K562 (cell line): ENCODE results near the gene COQ2. TPM values are rescaled to one million over a fixed set of nuclear protein-coding genes. Genes with fewer than 3 reads are reported as not detected.

ENCODE experiments used
- ETV1 ChIP-seq: fragments of 450-650 bp; conservative IDR thresholded peaks from 2 replicates; pipeline ENCODE4 v1.6.1; 2016; ENCODE audit warnings: missing genetic modification characterization, control low read depth, low read depth, missing compliant biosample characterization
- polyA plus RNA-seq, 8 experiments: library from polyadenylated mRNA; depleted of rRNA in 4 of 8; stranded (reverse) in 5 of 8; unstranded in 3 of 8; fragments of >200 nt; fragmentation: Nextera tagmentation in 2 of 8; fragmentation: Illumina TruSeq in 1 of 8; extraction: Ambion mirVana in 2 of 8; extraction: Trizol in 1 of 8; gene quantifications; 2 replicates each; pipeline versions ENCODE4 v1.2.1 to v1.2.3, GENCODE V29; 2011 to 2014; ENCODE audit warnings: inconsistent platforms in 1 of 8, missing spikeins in 1 of 8
- total RNA-seq, 7 experiments: library from RNA; depleted of rRNA in 6 of 7; stranded (reverse); fragments of >200 nt in 6 of 7; fragmentation: Illumina TruSeq in 2 of 7; extraction: Trizol in 2 of 7; gene quantifications; 2 replicates each; pipeline versions ENCODE4 v1.2.1 to v1.2.3, GENCODE V29; 2011 to 2021; ENCODE audit warnings: low replicate concordance in 1 of 7
- TF ChIP-seq, protein P1 (sequence below): fragments of 450-650 bp; IDR thresholded peaks from 2 replicates; pipeline ENCODE4 v1.6.1; 2016; ENCODE audit warnings: mild to moderate bottlenecking, moderate library complexity

The COQ2 gene
- total and polyA plus RNA-seq, 9 of the 15 experiments (the other 6 are each of a cell fraction or from before 2014, with no cell fraction given) = 1.9 to 13.5 (median 11.8) TPM

DNA sequence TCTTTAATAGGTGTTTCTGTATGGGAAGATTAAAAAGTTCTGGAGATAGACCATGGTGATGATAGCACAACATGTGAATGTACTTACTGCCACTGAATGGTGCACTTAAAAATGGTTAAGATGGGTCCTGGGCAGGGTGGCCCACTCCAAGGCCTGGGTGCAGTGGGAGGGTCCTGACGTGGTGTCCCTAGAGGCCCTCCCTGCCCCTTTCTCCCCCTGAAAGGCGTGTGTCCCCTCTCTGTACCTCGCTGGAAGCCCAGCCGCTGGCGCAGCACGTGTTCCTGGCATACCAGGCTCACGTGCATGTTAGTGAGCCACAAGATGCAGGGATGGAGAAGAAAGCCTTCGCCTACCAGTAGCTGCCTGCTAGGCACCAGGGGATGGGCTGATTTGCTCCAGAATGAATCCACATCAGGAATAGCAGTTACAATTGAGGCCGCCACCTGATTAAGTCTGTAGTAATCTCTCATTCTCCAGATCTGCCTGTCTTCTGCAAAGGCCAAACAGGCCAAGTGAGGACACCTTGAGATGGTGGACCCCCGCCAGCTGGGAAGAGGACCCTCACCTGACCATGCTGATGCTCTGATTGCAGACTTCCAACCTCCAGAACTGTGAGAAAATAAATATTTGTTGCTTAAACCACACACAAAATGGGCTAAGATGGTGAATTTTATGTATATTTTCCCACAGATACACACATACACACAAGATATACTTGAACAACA lies 67.5 kb downstream of the COQ2 start (continued):
- TF ChIP-seq, protein P1, sequence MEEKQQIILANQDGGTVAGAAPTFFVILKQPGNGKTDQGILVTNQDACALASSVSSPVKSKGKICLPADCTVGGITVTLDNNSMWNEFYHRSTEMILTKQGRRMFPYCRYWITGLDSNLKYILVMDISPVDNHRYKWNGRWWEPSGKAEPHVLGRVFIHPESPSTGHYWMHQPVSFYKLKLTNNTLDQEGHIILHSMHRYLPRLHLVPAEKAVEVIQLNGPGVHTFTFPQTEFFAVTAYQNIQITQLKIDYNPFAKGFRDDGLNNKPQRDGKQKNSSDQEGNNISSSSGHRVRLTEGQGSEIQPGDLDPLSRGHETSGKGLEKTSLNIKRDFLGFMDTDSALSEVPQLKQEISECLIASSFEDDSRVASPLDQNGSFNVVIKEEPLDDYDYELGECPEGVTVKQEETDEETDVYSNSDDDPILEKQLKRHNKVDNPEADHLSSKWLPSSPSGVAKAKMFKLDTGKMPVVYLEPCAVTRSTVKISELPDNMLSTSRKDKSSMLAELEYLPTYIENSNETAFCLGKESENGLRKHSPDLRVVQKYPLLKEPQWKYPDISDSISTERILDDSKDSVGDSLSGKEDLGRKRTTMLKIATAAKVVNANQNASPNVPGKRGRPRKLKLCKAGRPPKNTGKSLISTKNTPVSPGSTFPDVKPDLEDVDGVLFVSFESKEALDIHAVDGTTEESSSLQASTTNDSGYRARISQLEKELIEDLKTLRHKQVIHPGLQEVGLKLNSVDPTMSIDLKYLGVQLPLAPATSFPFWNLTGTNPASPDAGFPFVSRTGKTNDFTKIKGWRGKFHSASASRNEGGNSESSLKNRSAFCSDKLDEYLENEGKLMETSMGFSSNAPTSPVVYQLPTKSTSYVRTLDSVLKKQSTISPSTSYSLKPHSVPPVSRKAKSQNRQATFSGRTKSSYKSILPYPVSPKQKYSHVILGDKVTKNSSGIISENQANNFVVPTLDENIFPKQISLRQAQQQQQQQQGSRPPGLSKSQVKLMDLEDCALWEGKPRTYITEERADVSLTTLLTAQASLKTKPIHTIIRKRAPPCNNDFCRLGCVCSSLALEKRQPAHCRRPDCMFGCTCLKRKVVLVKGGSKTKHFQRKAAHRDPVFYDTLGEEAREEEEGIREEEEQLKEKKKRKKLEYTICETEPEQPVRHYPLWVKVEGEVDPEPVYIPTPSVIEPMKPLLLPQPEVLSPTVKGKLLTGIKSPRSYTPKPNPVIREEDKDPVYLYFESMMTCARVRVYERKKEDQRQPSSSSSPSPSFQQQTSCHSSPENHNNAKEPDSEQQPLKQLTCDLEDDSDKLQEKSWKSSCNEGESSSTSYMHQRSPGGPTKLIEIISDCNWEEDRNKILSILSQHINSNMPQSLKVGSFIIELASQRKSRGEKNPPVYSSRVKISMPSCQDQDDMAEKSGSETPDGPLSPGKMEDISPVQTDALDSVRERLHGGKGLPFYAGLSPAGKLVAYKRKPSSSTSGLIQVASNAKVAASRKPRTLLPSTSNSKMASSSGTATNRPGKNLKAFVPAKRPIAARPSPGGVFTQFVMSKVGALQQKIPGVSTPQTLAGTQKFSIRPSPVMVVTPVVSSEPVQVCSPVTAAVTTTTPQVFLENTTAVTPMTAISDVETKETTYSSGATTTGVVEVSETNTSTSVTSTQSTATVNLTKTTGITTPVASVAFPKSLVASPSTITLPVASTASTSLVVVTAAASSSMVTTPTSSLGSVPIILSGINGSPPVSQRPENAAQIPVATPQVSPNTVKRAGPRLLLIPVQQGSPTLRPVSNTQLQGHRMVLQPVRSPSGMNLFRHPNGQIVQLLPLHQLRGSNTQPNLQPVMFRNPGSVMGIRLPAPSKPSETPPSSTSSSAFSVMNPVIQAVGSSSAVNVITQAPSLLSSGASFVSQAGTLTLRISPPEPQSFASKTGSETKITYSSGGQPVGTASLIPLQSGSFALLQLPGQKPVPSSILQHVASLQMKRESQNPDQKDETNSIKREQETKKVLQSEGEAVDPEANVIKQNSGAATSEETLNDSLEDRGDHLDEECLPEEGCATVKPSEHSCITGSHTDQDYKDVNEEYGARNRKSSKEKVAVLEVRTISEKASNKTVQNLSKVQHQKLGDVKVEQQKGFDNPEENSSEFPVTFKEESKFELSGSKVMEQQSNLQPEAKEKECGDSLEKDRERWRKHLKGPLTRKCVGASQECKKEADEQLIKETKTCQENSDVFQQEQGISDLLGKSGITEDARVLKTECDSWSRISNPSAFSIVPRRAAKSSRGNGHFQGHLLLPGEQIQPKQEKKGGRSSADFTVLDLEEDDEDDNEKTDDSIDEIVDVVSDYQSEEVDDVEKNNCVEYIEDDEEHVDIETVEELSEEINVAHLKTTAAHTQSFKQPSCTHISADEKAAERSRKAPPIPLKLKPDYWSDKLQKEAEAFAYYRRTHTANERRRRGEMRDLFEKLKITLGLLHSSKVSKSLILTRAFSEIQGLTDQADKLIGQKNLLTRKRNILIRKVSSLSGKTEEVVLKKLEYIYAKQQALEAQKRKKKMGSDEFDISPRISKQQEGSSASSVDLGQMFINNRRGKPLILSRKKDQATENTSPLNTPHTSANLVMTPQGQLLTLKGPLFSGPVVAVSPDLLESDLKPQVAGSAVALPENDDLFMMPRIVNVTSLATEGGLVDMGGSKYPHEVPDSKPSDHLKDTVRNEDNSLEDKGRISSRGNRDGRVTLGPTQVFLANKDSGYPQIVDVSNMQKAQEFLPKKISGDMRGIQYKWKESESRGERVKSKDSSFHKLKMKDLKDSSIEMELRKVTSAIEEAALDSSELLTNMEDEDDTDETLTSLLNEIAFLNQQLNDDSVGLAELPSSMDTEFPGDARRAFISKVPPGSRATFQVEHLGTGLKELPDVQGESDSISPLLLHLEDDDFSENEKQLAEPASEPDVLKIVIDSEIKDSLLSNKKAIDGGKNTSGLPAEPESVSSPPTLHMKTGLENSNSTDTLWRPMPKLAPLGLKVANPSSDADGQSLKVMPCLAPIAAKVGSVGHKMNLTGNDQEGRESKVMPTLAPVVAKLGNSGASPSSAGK = 0 out of 2 replicates have a peak, but pooled peaks have one; percentile 17
- no peak for TF ChIP-seq ETV1
